Activated naive CD4-positive, alpha-beta T cell treated with anti-CD3 and anti-CD28 coated beads for 36 hours (primary cell): Measurements from ENCODE around the gene VAPB. TPM values are rescaled to one million over a fixed set of nuclear protein-coding genes. Genes with fewer than 3 reads are reported as not detected.
"Not testable (repeated sequence)": the region's sequence is repeated elsewhere in the genome, so short reads cannot be mapped to it uniquely, and the experiment has no call there.

ENCODE experiments used
- CTCF ChIA-PET: fragments of 350-600 bp; sonication (Branson Sonifier 250); formaldehyde crosslinking; loops from one replicate; lab custom pipeline; 2021; ENCODE audit warnings: antibody characterized with exemption; lab: Charles Lee
- DNase-seq: peaks from one replicate; pipeline ENCODE4 v3.0.0-alpha.2; 2020
- H3K27ac Mint-ChIP-seq: one replicate; pipeline ENCODE4 v1.8.0; 2021; ENCODE audit warnings: mild to moderate bottlenecking, mixed read lengths
- H3K27me3 Mint-ChIP-seq: one replicate; pipeline ENCODE4 v1.8.0; 2021; ENCODE audit warnings: low read depth, mixed read lengths
- H3K36me3 Mint-ChIP-seq: one replicate; pipeline ENCODE4 v1.8.0; 2021; ENCODE audit warnings: low read depth, mixed read lengths
- H3K4me1 Mint-ChIP-seq: one replicate; pipeline ENCODE4 v1.8.0; 2021; ENCODE audit warnings: low read depth, mixed read lengths
- H3K4me3 Mint-ChIP-seq: one replicate; pipeline ENCODE4 v1.8.0; 2021; ENCODE audit warnings: mild to moderate bottlenecking, moderate library complexity, mixed read lengths
- H3K9me3 Mint-ChIP-seq: one replicate; pipeline ENCODE4 v1.8.0; 2021; ENCODE audit warnings: mixed read lengths
- intact Hi-C: fragments of 100-400 bp; cut with micrococcal nuclease; formaldehyde crosslinking; loops from one replicate; pipeline ENCODE4 v1.15.1; 2023
- total RNA-seq, 2 experiments: library from RNA; stranded (reverse); gene quantifications; one replicate each; pipeline ENCODE4 v1.2.3, GENCODE V29; 2021

Gene VAPB
- total RNA-seq, 2 experiments from 2014 or later, result 26.8 to 27.9 TPM

GRCh38 chr20:58399926-58400325, 10.9 kb downstream of the VAPB start:
- Mint-ChIP-seq H3K9me3 (no peaks in the 10 kb centered on the region), H3K4me1 (peaks cover 51% of the 10 kb centered on the region), H3K27me3 (no peaks in the 10 kb centered on the region), H3K27ac (no peak overlapping the region), H3K36me3 (peaks cover 10% of the 10 kb centered on the region), H3K4me3 (no peak overlapping the region)
- intact Hi-C loops, result loop anchor here (10.0 kb wide), 3 partner anchors 635 to 1005 kb away; partner anchors contain the start of genes ATP5F1E, RBM38 and ZBP1
- no peak for DNase-seq
- CTCF ChIA-PET, result interaction anchor here (1.0 kb wide), 1 partner anchor 163 kb away, joined by 4 read pairs; no protein-coding TSS in a partner anchor

- intact Hi-C loops, result loop anchor here (10.0 kb wide), 2 partner anchors 776 to 1006 kb away; partner anchors contain the start of genes RBM38 and ZBP1
Observed at GRCh38 chr20:58401162-58401561, 12.1 kb downstream of the VAPB start.

GRCh38 chr20:58402305-58402704, 13.3 kb downstream of the VAPB start:
- peak; percentile 23 for DNase-seq
- Mint-ChIP-seq H3K27ac (no peak overlapping the region), H3K9me3 (no peaks in the 10 kb centered on the region), H3K4me3 (no peak overlapping the region), H3K27me3 (no peaks in the 10 kb centered on the region), H3K36me3 (peaks cover 7% of the 10 kb centered on the region), H3K4me1 (peaks cover 33% of the 10 kb centered on the region)
- CTCF ChIA-PET, result interaction anchor here (1.5 kb wide), 1 partner anchor 10 kb away, joined by 3 read pairs; no protein-coding TSS in a partner anchor
- intact Hi-C loops, result loop anchor here (10.0 kb wide), 2 partner anchors 778 to 1008 kb away; partner anchors contain the start of genes RBM38 and ZBP1

More at GRCh38 chr20:58401162-58401561, 12.1 kb downstream of the VAPB start:
- H3K27me3 Mint-ChIP-seq, result no peaks in the 10 kb centered on the region
- H3K36me3 Mint-ChIP-seq, result peaks cover 9% of the 10 kb centered on the region
- H3K4me3 Mint-ChIP-seq, result no peak overlapping the region
- peaks cover 41% of the 10 kb centered on the region for H3K4me1 Mint-ChIP-seq
- CTCF ChIA-PET, result interaction anchor here (1.5 kb wide), 1 partner anchor 9 kb away, joined by 3 read pairs; no protein-coding TSS in a partner anchor
- H3K9me3 Mint-ChIP-seq, result no peaks in the 10 kb centered on the region
- no peak for DNase-seq
- H3K27ac Mint-ChIP-seq, result no peak overlapping the region

- Mint-ChIP-seq H3K4me1 (peaks cover 33% of the 10 kb centered on the region), H3K4me3 (no peak overlapping the region), H3K27me3 (no peaks in the 10 kb centered on the region), H3K36me3 (peaks cover 7% of the 10 kb centered on the region), H3K9me3 (no peaks in the 10 kb centered on the region), H3K27ac (no peak overlapping the region)
- intact Hi-C loops, result loop anchor here (10.0 kb wide), 2 partner anchors 778 to 1008 kb away; partner anchors contain the start of genes RBM38 and ZBP1
- CTCF ChIA-PET, result interaction anchor here (1.5 kb wide), 1 partner anchor 10 kb away, joined by 3 read pairs; no protein-coding TSS in a partner anchor
- no peak for DNase-seq
Observed at GRCh38 chr20:58402827-58403226, 13.8 kb downstream of the VAPB start.

GRCh38 chr20:58403272-58403671, 14.2 kb downstream of the VAPB start:
- Mint-ChIP-seq H3K4me3 (no peak overlapping the region), H3K9me3 (no peaks in the 10 kb centered on the region), H3K27me3 (no peaks in the 10 kb centered on the region), H3K27ac (no peak overlapping the region), H3K4me1 (peaks cover 33% of the 10 kb centered on the region), H3K36me3 (peaks cover 9% of the 10 kb centered on the region)
- DNase-seq, result no peak
- CTCF ChIA-PET, result no interaction called here
- intact Hi-C loops, result loop anchor here (10.0 kb wide), 2 partner anchors 778 to 1008 kb away; partner anchors contain the start of genes RBM38 and ZBP1

- Mint-ChIP-seq H3K36me3 (peaks cover 3% of the 10 kb centered on the region), H3K4me1 (peaks cover 30% of the 10 kb centered on the region), H3K27me3 (no peaks in the 10 kb centered on the region), H3K27ac (no peak overlapping the region), H3K9me3 (no peaks in the 10 kb centered on the region), H3K4me3 (no peak overlapping the region)
- intact Hi-C loops, result loop anchor here (5.0 to 10.0 kb wide), 3 partner anchors 247 to 1011 kb away; partner anchors contain the start of genes RBM38, STX16 and ZBP1
- no peak for DNase-seq
- CTCF ChIA-PET, result no interaction called here
Observed at GRCh38 chr20:58405504-58406291, 16.7 kb downstream of the VAPB start.

- Mint-ChIP-seq H3K27ac (peak overlapping the region; percentile 13), H3K4me1 (peaks cover 30% of the 10 kb centered on the region), H3K4me3 (no peak overlapping the region), H3K9me3 (no peaks in the 10 kb centered on the region), H3K36me3 (peaks cover 4% of the 10 kb centered on the region), H3K27me3 (no peaks in the 10 kb centered on the region)
- no peak for DNase-seq
- CTCF ChIA-PET, result no interaction called here
- intact Hi-C loops, result loop anchor here (5.0 to 10.0 kb wide), 3 partner anchors 246 to 1012 kb away; partner anchors contain the start of genes RBM38, STX16 and ZBP1
Observed at GRCh38 chr20:58406422-58407001, 17.5 kb downstream of the VAPB start.

GRCh38 chr20:58407201-58407873, 18.3 kb downstream of the VAPB start:
- Mint-ChIP-seq H3K27ac (peak overlapping the region; percentile 14), H3K9me3 (no peaks in the 10 kb centered on the region), H3K27me3 (no peaks in the 10 kb centered on the region), H3K4me1 (peaks cover 30% of the 10 kb centered on the region), H3K36me3 (peaks cover 6% of the 10 kb centered on the region), H3K4me3 (no peak overlapping the region)
- CTCF ChIA-PET, result interaction anchor here (0.7 kb wide), 1 partner anchor 710 kb away, joined by 3 read pairs; no protein-coding TSS in a partner anchor
- DNase-seq, result no peak
- intact Hi-C loops, result loop anchor here (5.0 to 10.0 kb wide), 3 partner anchors 245 to 1013 kb away; partner anchors contain the start of genes RBM38, STX16 and ZBP1

- Mint-ChIP-seq H3K9me3 (no peaks in the 10 kb centered on the region), H3K36me3 (peaks cover 6% of the 10 kb centered on the region)
- intact Hi-C loops, result loop anchor here (1.0 to 10.0 kb wide), 6 partner anchors 10 to 1013 kb away; partner anchors contain the start of genes RAB22A, RBM38, STX16 and VAPB
Observed at GRCh38 chr20:58407966-58408557, 19.0 kb downstream of the VAPB start.

GRCh38 chr20:58408603-58409246, 19.7 kb downstream of the VAPB start:
- Mint-ChIP-seq H3K36me3 (peaks cover 6% of the 10 kb centered on the region), H3K27me3 (no peaks in the 10 kb centered on the region), H3K4me3 (peak overlapping the region; percentile 6), H3K9me3 (no peaks in the 10 kb centered on the region), H3K4me1 (peaks cover 30% of the 10 kb centered on the region), H3K27ac (peak overlapping the region; percentile 81)
- no peak for DNase-seq
- CTCF ChIA-PET, result no interaction called here
- intact Hi-C loops, result loop anchor here (1.0 to 10.0 kb wide), 6 partner anchors 10 to 1014 kb away; partner anchors contain the start of genes RAB22A, RBM38, STX16 and VAPB

More at GRCh38 chr20:58407966-58408557, 19.0 kb downstream of the VAPB start:
- peak overlapping the region; percentile 7 for H3K4me3 Mint-ChIP-seq
- peak; percentile 63 for DNase-seq
- H3K27me3 Mint-ChIP-seq, result no peaks in the 10 kb centered on the region
- CTCF ChIA-PET, result interaction anchor here (0.7 kb wide), 1 partner anchor 710 kb away, joined by 3 read pairs; no protein-coding TSS in a partner anchor
- H3K27ac Mint-ChIP-seq, result peak overlapping the region; percentile 81
- H3K4me1 Mint-ChIP-seq, result peaks cover 30% of the 10 kb centered on the region

GRCh38 chr20:58414216-58414615, 25.2 kb downstream of the VAPB start:
- CTCF ChIA-PET, H3K27me3 Mint-ChIP-seq, intact Hi-C loops, H3K27ac Mint-ChIP-seq, DNase-seq, H3K4me3 Mint-ChIP-seq, H3K9me3 Mint-ChIP-seq: not testable (repeated sequence)
- peaks cover 15% of the 10 kb centered on the region for H3K36me3 Mint-ChIP-seq
- peaks cover 40% of the 10 kb centered on the region for H3K4me1 Mint-ChIP-seq
